ENCODE measurements around the gene BPGM.

The BPGM gene

GRCh38 chr7:134630893-134631292, 15.8 kb upstream of the BPGM start:
- TF ChIP-seq CTCF (IDR thresholded peaks at IDR 0.05; ENCODE audit: low read length) (no peak), EZH2 (IDR thresholded peaks at IDR 0.05; ENCODE audit: borderline replicate concordance, low read length) (no peak)
- Histone ChIP-seq H3K4me3 (ENCODE audit: low read depth, low read length, poor library complexity, severe bottlenecking) (no peak overlapping the region), H3F3A (ENCODE audit: insufficient read depth, low read length) (no peaks in the 10 kb centered on the region), H3K9me2 (ENCODE audit: low read depth, low read length) (no peaks in the 10 kb centered on the region), H3K9ac (ENCODE audit: low read length) (no peak overlapping the region), H3K79me2 (ENCODE audit: insufficient read depth, low read length) (no peaks in the 10 kb centered on the region), H3K4me1 (ENCODE audit: insufficient read depth, low read length, severe bottlenecking) (no peaks in the 10 kb centered on the region), H3K27ac (ENCODE audit: low read depth, low read length, poor library complexity, severe bottlenecking) (no peak overlapping the region), H2AFZ (ENCODE audit: low read length) (no peak overlapping the region), H3K36me3 (ENCODE audit: insufficient read depth, low read length) (no peaks in the 10 kb centered on the region), H3K27me3 (ENCODE audit: insufficient read depth, low read length) (0 out of 2 replicates have a peak, but pooled peaks cover 3% of the 10 kb centered on the region), H4K20me1 (ENCODE audit: insufficient read depth, low read length) (no peaks in the 10 kb centered on the region), H3K4me2 (ENCODE audit: low read length) (no peak overlapping the region), H3K9me3 (ENCODE audit: low read length) (no peaks in the 10 kb centered on the region)

- no peak overlapping the region for H2AFZ ChIP-seq (ENCODE audit: low read length)
- H3K27ac ChIP-seq (ENCODE audit: low read depth, low read length, poor library complexity, severe bottlenecking), result no peak overlapping the region
- H3K4me1 ChIP-seq (ENCODE audit: insufficient read depth, low read length, severe bottlenecking), result no peaks in the 10 kb centered on the region
- 0 out of 2 replicates have a peak, but pooled peaks cover 2% of the 10 kb centered on the region for H3K27me3 ChIP-seq (ENCODE audit: insufficient read depth, low read length)
- no peak overlapping the region for H3K4me2 ChIP-seq (ENCODE audit: low read length)
- H3K9me3 ChIP-seq (ENCODE audit: low read length), result no peaks in the 10 kb centered on the region
- no peak overlapping the region for H3K9ac ChIP-seq (ENCODE audit: low read length)
- no peaks in the 10 kb centered on the region for H3F3A ChIP-seq (ENCODE audit: insufficient read depth, low read length)
- TF ChIP-seq CTCF (IDR thresholded peaks at IDR 0.05; ENCODE audit: low read length), result no peak
- TF ChIP-seq EZH2 (IDR thresholded peaks at IDR 0.05; ENCODE audit: borderline replicate concordance, low read length), result no peak
- H3K79me2 ChIP-seq (ENCODE audit: insufficient read depth, low read length), result no peaks in the 10 kb centered on the region
- no peaks in the 10 kb centered on the region for H3K36me3 ChIP-seq (ENCODE audit: insufficient read depth, low read length)
- no peak overlapping the region for H3K4me3 ChIP-seq (ENCODE audit: low read depth, low read length, poor library complexity, severe bottlenecking)
- H4K20me1 ChIP-seq (ENCODE audit: insufficient read depth, low read length), result no peaks in the 10 kb centered on the region
- H3K9me2 ChIP-seq (ENCODE audit: low read depth, low read length), result no peaks in the 10 kb centered on the region
Observed at GRCh38 chr7:134632052-134632451, 14.6 kb upstream of the BPGM start.

- Histone ChIP-seq H4K20me1 (ENCODE audit: insufficient read depth, low read length) (no peaks in the 10 kb centered on the region), H3F3A (ENCODE audit: insufficient read depth, low read length) (no peaks in the 10 kb centered on the region), H3K27ac (ENCODE audit: low read depth, low read length, poor library complexity, severe bottlenecking) (no peak overlapping the region), H3K9me2 (ENCODE audit: low read depth, low read length) (no peaks in the 10 kb centered on the region), H2AFZ (ENCODE audit: low read length) (no peak overlapping the region), H3K79me2 (ENCODE audit: insufficient read depth, low read length) (no peaks in the 10 kb centered on the region), H3K36me3 (ENCODE audit: insufficient read depth, low read length) (no peaks in the 10 kb centered on the region), H3K9ac (ENCODE audit: low read length) (no peak overlapping the region), H3K4me3 (ENCODE audit: low read depth, low read length, poor library complexity, severe bottlenecking) (no peak overlapping the region), H3K27me3 (ENCODE audit: insufficient read depth, low read length) (no peaks in the 10 kb centered on the region), H3K9me3 (ENCODE audit: low read length) (no peaks in the 10 kb centered on the region), H3K4me1 (ENCODE audit: insufficient read depth, low read length, severe bottlenecking) (no peaks in the 10 kb centered on the region), H3K4me2 (ENCODE audit: low read length) (no peak overlapping the region)
- no peak for TF ChIP-seq EZH2 (IDR thresholded peaks at IDR 0.05; ENCODE audit: borderline replicate concordance, low read length)
- TF ChIP-seq CTCF (IDR thresholded peaks at IDR 0.05; ENCODE audit: low read length), result peak; percentile 90
Observed at GRCh38 chr7:134632937-134633540, 13.6 kb upstream of the BPGM start.
